Heart left ventricle (tissue), 16 donors: ENCODE measurements around the gene DEK. TPM values are rescaled to one million over a fixed set of nuclear protein-coding genes. Genes with fewer than 3 reads are reported as not detected.

Experiments
- ATAC-seq, 4 donors: fragments of 200-7000 bp; cut with Tn5 transposase; one replicate each; pipeline ENCODE4 v1.9.1; 2020 to 2022; ENCODE audit warnings: moderate library complexity in 4 of 4, mild to moderate bottlenecking in 3 of 4, moderate number of reproducible peaks in 1 of 4
- DNase-seq, 5 donors: peaks; one replicate each; pipeline ENCODE4 v3.0.0-alpha.2; 2020
- H3K27ac ChIP-seq, 12 donors: fragments of 200-600 bp; sonication (generic) in 4 of 12; one replicate each; pipeline versions ENCODE4 v1.5.0 to v1.8.0; 2016 to 2022; ENCODE audit warnings: mild to moderate bottlenecking in 2 of 12
- H3K27me3 ChIP-seq, 9 donors: fragments of 200-600 bp; sonication (generic) in 2 of 9; one replicate each; pipeline versions ENCODE4 v1.5.1 to v1.8.0; 2016 to 2022; ENCODE audit warnings: mild to moderate bottlenecking in 3 of 9
- H3K36me3 ChIP-seq, 9 donors: fragments of 200-600 bp; sonication (generic) in 2 of 9; one replicate each; pipeline versions ENCODE4 v1.5.0 to v1.8.0; 2018 to 2022; ENCODE audit warnings: mild to moderate bottlenecking in 2 of 9
- H3K4me1 ChIP-seq, 12 donors: fragments of 200-600 bp; sonication (generic) in 4 of 12; one replicate each; pipeline versions ENCODE4 v1.5.0 to v1.8.0; 2016 to 2022; ENCODE audit warnings: mild to moderate bottlenecking in 3 of 12
- H3K4me3 ChIP-seq, 12 donors: fragments of 200-600 bp; sonication (generic) in 4 of 12; one replicate each; pipeline versions ENCODE4 v1.5.0 to v1.8.0; 2017 to 2022; ENCODE audit warnings: mild to moderate bottlenecking in 9 of 12, moderate library complexity in 4 of 12
- H3K9me3 ChIP-seq, 12 donors: fragments of 200-600 bp; sonication (generic) in 4 of 12; one replicate each; pipeline versions ENCODE4 v1.5.0 to v1.8.0; 2016 to 2022; ENCODE audit warnings: mild to moderate bottlenecking in 1 of 12
- POLR2A ChIP-seq, 2 donors: fragments of 450-650 bp; IDR thresholded peaks; one replicate each; pipeline ENCODE4 v1.6.1; 2017; ENCODE audit warnings: antibody characterized with exemption in 2 of 2, mild to moderate bottlenecking in 2 of 2, moderate library complexity in 2 of 2
- WGBS, 4 donors: extraction: QIAGEN DNeasy Blood & Tissue Kit in 2 of 4; methylation state at CpG; one replicate each; pipeline versions ENCODE4 v1.1.5 to v1.1.7; 2013 to 2018; 5-methylcytosine and 5-hydroxymethylcytosine counted together
- intact Hi-C, 10 donors: fragments of 100-400 bp; cut with DNase I; formaldehyde crosslinking; loops; one replicate each; pipeline versions ENCODE4 v1.11.1 to v1.14.2; 2022
- polyA plus RNA-seq, 2 donors: library from polyadenylated mRNA; stranded (reverse); fragments of 200-250 nt; gene quantifications; one replicate each; pipeline ENCODE4 v1.2.3, GENCODE V29; 2013
- total RNA-seq, 9 donors: library from RNA; depleted of rRNA in 2 of 9; stranded (reverse); fragments of >200 nt in 2 of 9; fragmentation: NEBNext Ultra II Directional in 3 of 9; extraction: Animal tissue kit (Norgen Biotek cat#: 25700) in 3 of 9; gene quantifications; one replicate each; pipeline versions ENCODE4 v1.1.0 to v1.2.4, GENCODE V29; 2016 to 2023
- TF ChIP-seq, protein P1 (sequence below), 12 donors: fragments of 200-600 bp; sonication (generic) in 4 of 12; IDR thresholded peaks; one replicate each; pipeline versions ENCODE4 v1.5.0 to v1.8.0; 2018 to 2022; ENCODE audit warnings: antibody characterized with exemption in 12 of 12, mild to moderate bottlenecking in 5 of 12
- donor health status: ischemic (EF 13 %, LVEDD 7.1; RV severe dilation, severe dysfunction).
- donor health status: healthy with polysubstance abuse.
- donor health status: DM: no; HTN: yes; CAD: no.
- donor health status: DM: no; HTN: no; CAD: no.
- donor health status: ischemic (EF 25% LVEDD 6.9; RV normal size, moderate dysfunction).
- donor health status: ischemic (EF 25% LVEDD 5.7; RV mildly dilated, moderate dysfunction).
- donor health status: healthy.
- donor health status: DM: yes; HTN: yes; CAD: no.
- donor health status: ischemic (EF 35%, LVEDD 5.7; RV mildly dilated, moderate dysfunction).
- donor health status: nonischemic (EF 11% LVEDD 7.7; RV severe dilation, severe dysfunction).
- donor health status: DM: yes; HTN: yes; CAD: no.
- donor health status: PGD.
- donor health status: ischemic (EF 29% LVEDD 5.4; RV normal size, mild dysfunction).
- donor health status: nonischemic (EF 23%, LVEDD 6.1; RV moderate dilation, normal function).

DEK gene
- total and polyA plus RNA-seq, 11 donors, result 20.9 to 83.0 (median 54.3) TPM

DNA sequence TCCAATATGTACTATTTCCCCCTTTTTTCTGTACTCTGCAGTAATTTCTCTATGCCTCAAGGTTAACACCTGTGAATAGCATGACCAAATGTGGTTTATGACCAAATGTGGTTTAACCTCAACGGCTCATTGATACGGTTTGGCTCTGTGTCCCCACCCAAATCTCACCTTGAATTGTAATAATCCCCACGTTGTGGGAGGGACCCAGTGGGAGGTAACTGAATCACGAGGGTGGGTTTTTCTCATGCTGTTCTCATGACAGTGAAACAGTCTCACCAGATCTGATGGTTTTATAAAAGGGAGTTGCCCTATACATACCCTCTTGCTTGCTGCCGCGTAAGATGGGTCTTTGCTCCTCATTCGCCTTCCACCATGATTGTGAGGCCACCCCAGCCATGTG, 18.7 kb downstream of the DEK start:
- intact Hi-C loops, result no loop called here
- H3K36me3 ChIP-seq, result peaks cover 0 to 96% (median 78%) of the 10 kb centered on the region in 9 donors
- DNase-seq, result no peak
- no peak for ATAC-seq
- H3K9me3 ChIP-seq, result no peaks in the 10 kb centered on the region
- peaks cover 0 to 5% (median 0%) of the 10 kb centered on the region in 12 donors for H3K4me1 ChIP-seq
- no peaks in the 10 kb centered on the region for H3K27me3 ChIP-seq
- H3K4me3 ChIP-seq, result no peak overlapping the region
- 87 to 88% (median 88%) methylated on average over 7 of the region's 7 CpGs for WGBS, 4 donors
- H3K27ac ChIP-seq, result no peak overlapping the region
- TF ChIP-seq POLR2A (IDR thresholded peaks at IDR 0.05), result no peak
- TF ChIP-seq, protein P1, sequence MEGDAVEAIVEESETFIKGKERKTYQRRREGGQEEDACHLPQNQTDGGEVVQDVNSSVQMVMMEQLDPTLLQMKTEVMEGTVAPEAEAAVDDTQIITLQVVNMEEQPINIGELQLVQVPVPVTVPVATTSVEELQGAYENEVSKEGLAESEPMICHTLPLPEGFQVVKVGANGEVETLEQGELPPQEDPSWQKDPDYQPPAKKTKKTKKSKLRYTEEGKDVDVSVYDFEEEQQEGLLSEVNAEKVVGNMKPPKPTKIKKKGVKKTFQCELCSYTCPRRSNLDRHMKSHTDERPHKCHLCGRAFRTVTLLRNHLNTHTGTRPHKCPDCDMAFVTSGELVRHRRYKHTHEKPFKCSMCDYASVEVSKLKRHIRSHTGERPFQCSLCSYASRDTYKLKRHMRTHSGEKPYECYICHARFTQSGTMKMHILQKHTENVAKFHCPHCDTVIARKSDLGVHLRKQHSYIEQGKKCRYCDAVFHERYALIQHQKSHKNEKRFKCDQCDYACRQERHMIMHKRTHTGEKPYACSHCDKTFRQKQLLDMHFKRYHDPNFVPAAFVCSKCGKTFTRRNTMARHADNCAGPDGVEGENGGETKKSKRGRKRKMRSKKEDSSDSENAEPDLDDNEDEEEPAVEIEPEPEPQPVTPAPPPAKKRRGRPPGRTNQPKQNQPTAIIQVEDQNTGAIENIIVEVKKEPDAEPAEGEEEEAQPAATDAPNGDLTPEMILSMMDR (IDR thresholded peaks at IDR 0.05), result no peak

DNA sequence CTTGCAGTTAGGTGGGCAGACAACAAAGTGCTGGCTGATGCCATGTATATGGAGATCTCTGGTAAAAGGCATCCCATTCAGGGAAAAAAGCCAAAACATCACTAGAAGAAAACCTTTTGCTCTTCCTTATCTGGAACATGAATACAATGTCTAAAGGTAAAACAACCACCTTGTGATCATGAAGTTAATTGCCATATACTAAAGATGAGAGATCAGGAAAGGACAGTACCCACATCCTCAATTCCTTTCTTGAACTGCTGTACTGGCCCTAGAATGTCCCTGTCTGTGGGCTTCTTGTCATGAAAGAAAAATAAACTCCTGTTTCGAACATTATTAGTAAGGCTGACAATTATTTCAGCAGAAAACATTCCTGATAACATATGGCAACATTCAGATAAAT, 19.3 kb downstream of the DEK start:
- Histone ChIP-seq H3K9me3 (no peaks in the 10 kb centered on the region), H3K36me3 (peaks cover 0 to 95% (median 74%) of the 10 kb centered on the region in 9 donors), H3K27me3 (no peaks in the 10 kb centered on the region), H3K4me1 (peaks cover 0 to 5% (median 0%) of the 10 kb centered on the region in 12 donors), H3K4me3 (no peak overlapping the region), H3K27ac (no peak overlapping the region)
- ATAC-seq (no peak), DNase-seq (no peak)
- TF ChIP-seq, protein P1 (IDR thresholded peaks at IDR 0.05), result no peak
- TF ChIP-seq POLR2A (IDR thresholded peaks at IDR 0.05), result no peak
- 94 to 97% (median 94%) methylated on average over 1 of the region's 1 CpG for WGBS, 4 donors
- intact Hi-C loops, result no loop called here

DNA sequence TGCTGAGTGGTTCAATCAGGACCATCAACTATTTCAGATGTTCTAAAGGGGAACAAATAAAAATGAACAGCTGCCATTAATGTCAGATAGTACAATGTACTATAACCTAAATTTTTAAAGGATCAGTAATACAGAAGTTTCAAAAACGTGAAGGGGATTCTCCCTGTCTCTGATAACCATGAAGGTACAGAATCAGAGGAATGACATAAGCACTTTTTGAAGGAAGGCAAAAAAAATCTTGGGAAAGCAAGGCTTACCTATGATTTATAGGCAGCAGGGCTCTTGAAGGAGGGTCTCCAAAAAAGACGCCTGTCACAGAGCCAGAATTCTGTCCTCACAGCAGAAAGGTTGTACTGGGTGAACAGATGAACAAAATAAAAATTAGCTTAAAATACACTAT, 20.1 kb downstream of the DEK start:
- peaks cover 0 to 91% (median 67%) of the 10 kb centered on the region in 9 donors for H3K36me3 ChIP-seq
- H3K27me3 ChIP-seq, result no peaks in the 10 kb centered on the region
- H3K9me3 ChIP-seq, result no peaks in the 10 kb centered on the region
- no peak overlapping the region for H3K27ac ChIP-seq
- no peak for TF ChIP-seq POLR2A (IDR thresholded peaks at IDR 0.05)
- H3K4me1 ChIP-seq, result peaks cover 0 to 5% (median 0%) of the 10 kb centered on the region in 12 donors
- DNase-seq (no peak), ATAC-seq (no peak)
- no peak overlapping the region for H3K4me3 ChIP-seq
- intact Hi-C loops, result no loop called here
- WGBS, 4 donors, result 84 to 93% (median 91%) methylated on average over 2 of the region's 2 CpGs

DNA sequence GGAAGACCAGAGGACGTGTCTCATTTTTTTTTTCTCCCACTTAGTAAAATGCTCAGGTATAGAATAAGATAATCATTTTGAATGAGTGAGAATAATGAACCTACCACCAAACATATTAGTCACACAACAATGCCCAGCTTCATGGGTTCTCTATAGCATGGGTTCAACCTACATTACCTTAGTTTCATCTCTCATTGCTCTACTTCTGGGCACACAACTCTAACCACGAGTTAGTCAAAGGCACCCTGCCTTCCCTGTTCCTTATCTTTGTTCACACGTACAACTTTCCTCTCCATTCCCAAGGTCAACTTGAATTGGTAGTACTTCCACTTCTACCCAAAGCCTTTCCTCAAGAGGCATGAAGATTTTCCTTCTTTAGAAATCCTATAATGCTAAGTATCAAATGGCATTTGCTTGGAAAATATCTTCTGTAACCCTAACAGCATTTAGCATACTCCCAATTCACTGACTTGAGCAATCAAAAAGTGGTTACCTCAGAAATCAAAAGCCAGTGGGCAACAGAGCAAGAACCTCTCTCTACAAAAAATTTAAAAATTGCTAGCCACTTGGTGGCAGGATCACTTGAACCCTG, 20.9 kb downstream of the DEK start:
- Histone ChIP-seq H3K36me3 (peaks cover 0 to 89% (median 60%) of the 10 kb centered on the region in 9 donors), H3K9me3 (no peaks in the 10 kb centered on the region), H3K4me1 (peaks cover 0 to 5% (median 0%) of the 10 kb centered on the region in 12 donors), H3K27ac (no peak overlapping the region), H3K27me3 (no peaks in the 10 kb centered on the region), H3K4me3 (no peak overlapping the region)
- intact Hi-C loops, result no loop called here
- WGBS, 4 donors, result 57 to 74% (median 63%) methylated on average over 3 of the region's 3 CpGs
- ATAC-seq (peak in 2 of 4 donors; percentile 36 to 45), DNase-seq (no peak)
- TF ChIP-seq POLR2A (IDR thresholded peaks at IDR 0.05), result no peak
- TF ChIP-seq, protein P1 (IDR thresholded peaks at IDR 0.05), result no peak
